Esophagus muscularis mucosa (tissue), 4 donors: Measurements from ENCODE around the gene TNFRSF19.

Experiments used
- CTCF ChIP-seq, 3 experiments: fragments of 200-600 bp in 2 of 3; fragments of 450-650 bp in 1 of 3; sonication (generic) in 2 of 3; IDR thresholded peaks; one replicate each; pipeline ENCODE4 v1.5.1; 2017 to 2019; ENCODE audit warnings: antibody characterized with exemption in 3 of 3, mild to moderate bottlenecking in 2 of 3, moderate library complexity in 1 of 3
- EP300 ChIP-seq: sonication (generic); formaldehyde crosslinking; IDR thresholded peaks from one replicate; pipeline ENCODE4 v1.6.1; 2017; ENCODE audit warnings: antibody characterized with exemption
- POLR2A ChIP-seq: fragments of 450-650 bp; IDR thresholded peaks from one replicate; pipeline ENCODE4 v1.6.1; 2017; ENCODE audit warnings: antibody characterized with exemption, moderate library complexity, mild to moderate bottlenecking, low read depth

DNA sequence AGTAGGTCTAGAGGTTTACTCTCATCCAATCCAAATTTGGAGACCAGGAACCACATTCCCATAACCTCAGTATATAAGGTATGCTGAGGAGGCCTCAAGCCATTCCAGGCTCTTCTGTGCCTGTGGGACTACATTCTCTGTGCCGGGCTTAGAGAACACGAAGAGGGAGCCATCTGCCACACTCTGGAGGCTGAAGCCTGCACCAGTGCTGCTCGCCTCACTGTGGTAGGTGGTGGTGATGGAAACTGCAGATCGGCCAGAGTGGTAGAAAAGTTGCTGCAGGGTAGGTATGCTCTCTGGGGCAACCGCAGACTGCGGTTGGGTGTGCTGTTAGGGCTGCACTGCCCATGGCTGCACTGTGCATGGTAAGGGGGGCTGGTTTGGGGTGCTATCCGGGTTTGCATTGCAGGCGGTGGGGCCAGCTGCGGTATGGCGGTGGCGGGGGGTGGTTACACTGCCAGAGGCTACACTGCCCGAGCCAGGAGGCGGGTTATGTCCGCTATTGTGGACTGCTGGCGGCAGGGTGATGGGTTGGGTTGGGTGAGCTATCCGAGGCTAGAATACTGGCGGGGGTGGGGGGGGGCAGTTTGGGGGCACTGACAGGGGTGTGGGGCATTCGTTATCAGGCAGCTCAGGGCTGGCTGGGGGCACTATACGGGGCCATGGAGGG lies 145.0 kb downstream of the TNFRSF19 start:
- TF ChIP-seq CTCF (IDR thresholded peaks at IDR 0.05) (no peak), EP300 (no peak), POLR2A (no peak)
